Heart right ventricle (tissue), 16 donors: Measurements from ENCODE around the gene FAM3C. TPM values are rescaled to one million over a fixed set of nuclear protein-coding genes. Genes with fewer than 3 reads are reported as not detected.

Source experiments
- ATAC-seq, 8 donors: fragments of 200-7000 bp; cut with Tn5 transposase; one replicate each; pipeline ENCODE4 v1.9.1; 2020; ENCODE audit warnings: mild to moderate bottlenecking in 8 of 8, moderate library complexity in 8 of 8, moderate number of reproducible peaks in 1 of 8
- DNase-seq, 2 donors: peaks; one replicate each; pipeline ENCODE4 v3.0.0-alpha.2; 2020
- H3K27ac ChIP-seq, 10 donors: fragments of 200-600 bp; sonication (generic) in 2 of 10; one replicate each; pipeline versions ENCODE4 v1.5.0 to v1.8.0; 2020 to 2022; ENCODE audit warnings: mild to moderate bottlenecking in 3 of 10
- H3K27me3 ChIP-seq, 7 donors: fragments of 200-600 bp; one replicate each; pipeline ENCODE4 v1.8.0; 2021 to 2022; ENCODE audit warnings: mild to moderate bottlenecking in 2 of 7
- H3K36me3 ChIP-seq, 9 donors: fragments of 200-600 bp; sonication (generic) in 1 of 9; one replicate each; pipeline versions ENCODE4 v1.5.0 to v1.8.0; 2020 to 2022; ENCODE audit warnings: mild to moderate bottlenecking in 2 of 9
- H3K4me1 ChIP-seq, 9 donors: fragments of 200-600 bp; sonication (generic) in 1 of 9; one replicate each; pipeline versions ENCODE4 v1.5.0 to v1.8.0; 2020 to 2022; ENCODE audit warnings: mild to moderate bottlenecking in 4 of 9
- H3K4me3 ChIP-seq, 10 donors: fragments of 200-600 bp; sonication (generic) in 2 of 10; one replicate each; pipeline versions ENCODE4 v1.5.0 to v1.8.0; 2020 to 2022; ENCODE audit warnings: mild to moderate bottlenecking in 7 of 10, moderate library complexity in 2 of 10
- H3K9me3 ChIP-seq, 11 donors: fragments of 200-600 bp in 10 of 11; sonication (generic) in 2 of 11; one replicate each; pipeline versions ENCODE4 v1.5.0 to v1.8.0; 2013 to 2022; ENCODE audit warnings: mild to moderate bottlenecking in 2 of 11, control low read depth in 1 of 11, moderate library complexity in 1 of 11
- CTCF ChIP-seq, 9 donors: fragments of 200-600 bp; sonication (generic) in 2 of 9; IDR thresholded peaks; one replicate each; pipeline versions ENCODE4 v1.5.0 to v1.8.0; 2021 to 2022; ENCODE audit warnings: antibody characterized with exemption in 9 of 9, mild to moderate bottlenecking in 5 of 9, moderate library complexity in 1 of 9
- WGBS, 2 donors: extraction: QIAGEN DNeasy Blood & Tissue Kit; methylation state at CpG; one replicate each; pipeline ENCODE4 v1.1.7; 2013; ENCODE audit warnings: inconsistent platforms in 1 of 2; 5-methylcytosine and 5-hydroxymethylcytosine counted together
- intact Hi-C, 10 donors: fragments of 100-400 bp; cut with DNase I; formaldehyde crosslinking; loops; one replicate each; pipeline versions ENCODE4 v1.11.1 to v1.14.2; 2022
- polyA plus RNA-seq, 2 donors: library from polyadenylated mRNA; stranded (reverse); fragments of 200-250 nt; gene quantifications; one replicate each; pipeline ENCODE4 v1.2.3, GENCODE V29; 2013
- total RNA-seq, 10 donors: library from RNA; stranded (reverse); fragmentation: NEBNext Ultra II Directional in 3 of 10; extraction: Animal tissue kit (Norgen Biotek cat#: 25700) in 3 of 10; gene quantifications; one replicate each; pipeline versions ENCODE4 v1.2.1 to v1.2.4, GENCODE V29; 2021 to 2023
- donor health status: Arrhythmogenic right ventricular cardiomyopathy.
- donor health status: ischemic (EF 13 %, LVEDD 7.1; RV severe dilation, severe dysfunction).
- donor health status: healthy with polysubstance abuse.
- donor health status: DM: no; HTN: yes; CAD: no.
- donor health status: DM: no; HTN: no; CAD: no.
- donor health status: ischemic (EF 25% LVEDD 6.9; RV normal size, moderate dysfunction).
- donor health status: ischemic (EF 25% LVEDD 5.7; RV mildly dilated, moderate dysfunction).
- donor health status: healthy.
- donor health status: DM: yes; HTN: yes; CAD: no.
- donor health status: Ischemic cardiomyopathy.
- donor health status: ischemic (EF 35%, LVEDD 5.7; RV mildly dilated, moderate dysfunction).
- donor health status: nonischemic (EF 11% LVEDD 7.7; RV severe dilation, severe dysfunction).
- donor health status: DM: yes; HTN: yes; CAD: no.
- donor health status: PGD.
- donor health status: ischemic (EF 29% LVEDD 5.4; RV normal size, mild dysfunction).
- donor health status: nonischemic (EF 23%, LVEDD 6.1; RV moderate dilation, normal function).

Gene FAM3C
- total and polyA plus RNA-seq, 12 donors, result 16.5 to 60.8 (median 43.0) TPM

DNA sequence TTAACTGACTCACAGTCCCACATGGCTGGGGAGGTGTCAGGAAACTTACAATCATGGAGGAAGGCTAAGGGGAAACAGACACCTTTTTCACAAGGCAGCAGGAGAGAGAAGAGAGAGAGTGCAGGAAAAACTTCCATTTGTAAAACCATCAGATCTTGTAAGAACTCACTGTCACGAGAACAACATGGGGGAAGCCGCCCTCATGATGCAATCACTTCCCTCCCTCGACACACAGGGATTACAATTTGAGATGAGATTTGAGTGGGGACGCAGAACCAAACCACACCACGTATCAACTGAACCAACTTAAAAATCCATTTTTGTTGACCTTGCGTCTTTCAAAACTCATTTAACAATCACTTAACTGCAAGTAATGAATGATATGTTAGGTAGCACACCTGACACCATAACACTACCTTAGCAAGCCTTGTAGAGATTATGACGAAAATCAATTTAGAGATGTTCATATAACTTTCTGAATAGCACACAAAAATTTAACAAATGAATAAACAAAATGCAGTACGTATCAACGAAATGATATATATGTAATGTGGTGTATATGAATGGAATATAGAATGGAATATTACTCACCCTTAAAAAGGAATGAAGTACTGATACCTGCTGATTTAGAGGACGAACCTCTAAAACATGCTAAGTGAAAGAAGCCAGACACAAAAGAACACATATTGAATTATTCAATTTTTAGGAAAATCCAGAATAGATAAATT is 3.7 kb downstream of the FAM3C start:
- Histone ChIP-seq H3K4me1 (peaks cover 0 to 29% (median 13%) of the 10 kb centered on the region in 9 donors), H3K9me3 (peaks cover 0 to 4% (median 0%) of the 10 kb centered on the region in 11 donors), H3K27me3 (no peaks in the 10 kb centered on the region), H3K36me3 (peaks cover 0 to 5% (median 0%) of the 10 kb centered on the region in 9 donors), H3K27ac (no peak overlapping the region), H3K4me3 (no peak overlapping the region)
- ATAC-seq, result no peak
- intact Hi-C loops, result loop anchor here in 1 of 10 donors (5.0 kb wide), 1 partner anchor 55 kb away; no protein-coding TSS in a partner anchor
- DNase-seq, result no peak
- 96 to 98% methylated on average over 10 of the region's 10 CpGs for WGBS, 2 donors
- no peak for TF ChIP-seq CTCF (IDR thresholded peaks at IDR 0.05)

- Histone ChIP-seq H3K4me3 (no peak overlapping the region), H3K4me1 (peaks cover 0 to 24% (median 13%) of the 10 kb centered on the region in 9 donors), H3K27ac (no peak overlapping the region), H3K9me3 (peaks cover 0 to 4% (median 0%) of the 10 kb centered on the region in 11 donors), H3K36me3 (peaks cover 0 to 5% (median 0%) of the 10 kb centered on the region in 9 donors), H3K27me3 (no peaks in the 10 kb centered on the region)
- no peak for DNase-seq
- intact Hi-C loops, result loop anchor here in 1 of 10 donors (5.0 kb wide), 1 partner anchor 56 kb away; no protein-coding TSS in a partner anchor
- no peak for ATAC-seq
- 77 to 95% methylated on average over 3 of the region's 3 CpGs for WGBS, 2 donors
- no peak for TF ChIP-seq CTCF (IDR thresholded peaks at IDR 0.05)
Measured at GRCh38 chr7:121391686-121392085, 4.4 kb downstream of the FAM3C start.

- H3K4me3 ChIP-seq, result no peak overlapping the region
- 57 to 85% methylated on average over 2 of the region's 2 CpGs for WGBS, 2 donors
- H3K36me3 ChIP-seq, result peaks cover 0 to 5% (median 0%) of the 10 kb centered on the region in 9 donors
- no peak for TF ChIP-seq CTCF (IDR thresholded peaks at IDR 0.05)
- peaks cover 0 to 4% (median 0%) of the 10 kb centered on the region in 11 donors for H3K9me3 ChIP-seq
- ATAC-seq (no peak), DNase-seq (no peak)
- intact Hi-C loops, result loop anchor here in 1 of 10 donors (5.0 kb wide), 1 partner anchor 57 kb away; no protein-coding TSS in a partner anchor
- peaks cover 3 to 29% (median 18%) of the 10 kb centered on the region in 9 donors for H3K4me1 ChIP-seq
- no peak overlapping the region for H3K27ac ChIP-seq
- H3K27me3 ChIP-seq, result no peaks in the 10 kb centered on the region
Measured at GRCh38 chr7:121390617-121391016, 5.5 kb downstream of the FAM3C start.

DNA sequence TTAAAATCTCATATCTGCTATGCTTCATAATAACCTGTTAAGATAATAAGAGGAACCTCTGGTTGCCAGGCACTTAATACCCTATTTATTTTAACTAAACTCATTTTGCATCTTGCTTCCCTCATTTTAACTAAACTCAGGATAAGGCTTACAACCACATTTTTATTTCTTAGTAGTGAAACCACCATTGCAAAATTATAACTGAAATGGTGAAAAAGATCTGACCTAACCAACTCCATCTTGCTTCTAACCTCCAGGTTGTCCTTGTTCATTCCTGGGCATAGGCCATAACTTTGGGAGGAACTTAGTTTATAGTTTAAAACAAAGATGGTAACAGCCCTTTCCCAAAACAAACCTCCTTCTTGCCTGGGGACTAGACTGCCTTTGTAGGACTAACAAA is 6.0 kb downstream of the FAM3C start:
- intact Hi-C loops, result loop anchor here in 1 of 10 donors (5.0 kb wide), 1 partner anchor 57 kb away; no protein-coding TSS in a partner anchor

More for the DNA sequence above, 6.0 kb downstream of the FAM3C start:
- DNase-seq (no peak), ATAC-seq (no peak)
- Histone ChIP-seq H3K36me3 (peaks cover 0 to 5% (median 0%) of the 10 kb centered on the region in 9 donors), H3K27ac (no peak overlapping the region), H3K4me3 (no peak overlapping the region), H3K27me3 (no peaks in the 10 kb centered on the region), H3K4me1 (peaks cover 5 to 31% (median 19%) of the 10 kb centered on the region in 9 donors), H3K9me3 (peaks cover 0 to 4% (median 0%) of the 10 kb centered on the region in 11 donors)
- TF ChIP-seq CTCF (IDR thresholded peaks at IDR 0.05), result no peak
